NCI-H2196 (cell line): Measurements from ENCODE around the gene ADRB2.

ENCODE experiments used
- DNase-seq: peaks from one replicate; lab custom pipeline; 2025; ENCODE audit not compliant: unreplicated experiment; lab: John Stamatoyannopoulos, UW

The ADRB2 gene

DNA sequence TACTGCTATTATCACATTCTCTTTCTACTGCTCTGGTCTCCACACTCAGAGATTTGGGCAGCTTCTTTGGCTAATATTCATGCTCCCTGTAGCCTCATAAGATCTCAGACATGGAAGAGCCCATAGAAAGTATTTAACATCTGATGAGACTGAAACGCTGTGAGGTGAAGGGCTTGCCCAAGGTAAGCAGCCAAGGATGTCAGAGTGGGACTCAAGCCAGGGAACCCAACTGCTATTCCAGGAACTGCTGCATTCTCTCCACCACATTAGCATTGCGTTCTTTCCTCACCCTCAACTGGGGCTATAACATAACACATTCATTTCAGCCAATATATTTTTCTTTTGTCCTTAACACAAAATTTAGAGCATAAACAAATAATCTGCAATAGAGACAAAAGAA lies 3.8 kb downstream of the ADRB2 start:
- DNase-seq, result no peak

- DNase-seq, result no peak
These were observed 5.5 kb downstream of the ADRB2 start for GRCh38 chr5:148831590-148832565.

DNA sequence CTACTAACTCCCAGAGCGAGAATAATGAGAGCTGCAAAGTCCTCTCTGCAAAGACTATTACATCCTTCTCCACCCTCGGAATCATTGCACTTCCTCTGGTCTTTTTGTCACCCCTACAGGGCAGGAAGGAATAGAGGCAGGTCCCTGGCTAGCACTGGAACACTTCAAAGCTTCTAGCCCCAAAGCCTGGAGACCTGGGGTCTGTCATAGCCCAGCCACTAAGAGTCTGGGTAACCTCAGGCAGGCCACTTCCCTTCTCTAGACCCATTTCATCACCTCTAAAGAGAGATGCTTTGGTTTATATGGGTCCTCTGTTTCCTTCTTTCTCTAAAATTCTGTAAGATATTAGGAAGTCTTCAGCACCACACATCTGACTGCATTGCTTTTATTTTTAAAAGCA lies 6.7 kb downstream of the ADRB2 start:
- DNase-seq, result no peak

DNA sequence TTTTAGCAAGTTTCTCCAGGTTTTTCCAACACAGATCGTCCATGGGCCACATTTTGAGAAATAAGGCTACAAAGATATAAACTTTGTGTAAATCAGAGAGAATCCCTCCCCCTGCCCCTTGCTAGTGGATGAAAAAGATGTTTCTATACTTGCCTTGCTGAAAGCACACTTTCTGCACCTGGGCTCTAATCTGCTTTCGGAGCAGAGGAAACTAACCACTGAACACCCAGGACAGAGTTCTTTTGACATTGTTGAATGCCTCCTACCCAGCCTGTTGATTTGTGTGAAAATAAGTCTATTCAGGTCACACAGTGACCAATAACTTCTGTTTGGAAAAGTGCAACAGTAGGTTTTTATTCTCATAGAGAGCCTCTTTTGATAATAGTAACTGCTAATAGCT lies 7.5 kb downstream of the ADRB2 start:
- DNase-seq, result no peak

DNA sequence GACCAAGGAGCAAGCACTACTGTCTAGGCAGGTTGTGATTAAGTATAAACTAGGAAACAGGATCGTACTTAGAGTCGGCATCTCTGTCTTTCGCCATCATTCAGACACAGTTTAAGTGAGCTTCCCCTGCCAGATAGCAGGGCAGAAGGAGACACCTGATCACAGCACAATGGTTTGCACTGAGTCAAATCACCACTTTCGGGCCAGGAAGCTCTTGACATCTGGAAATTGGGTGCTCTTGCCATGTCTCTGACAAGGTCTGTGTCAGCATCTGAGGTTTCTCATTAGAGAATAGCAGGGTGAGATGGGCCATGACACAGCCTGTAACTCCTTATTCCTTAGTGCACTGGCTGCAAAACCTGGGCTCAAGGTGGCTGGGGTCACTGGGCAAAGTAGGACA lies 8.3 kb downstream of the ADRB2 start:
- no peak for DNase-seq

GRCh38 chr5:148836272-148837250 lies 10.2 kb downstream of the ADRB2 start:
- no peak for DNase-seq

DNA sequence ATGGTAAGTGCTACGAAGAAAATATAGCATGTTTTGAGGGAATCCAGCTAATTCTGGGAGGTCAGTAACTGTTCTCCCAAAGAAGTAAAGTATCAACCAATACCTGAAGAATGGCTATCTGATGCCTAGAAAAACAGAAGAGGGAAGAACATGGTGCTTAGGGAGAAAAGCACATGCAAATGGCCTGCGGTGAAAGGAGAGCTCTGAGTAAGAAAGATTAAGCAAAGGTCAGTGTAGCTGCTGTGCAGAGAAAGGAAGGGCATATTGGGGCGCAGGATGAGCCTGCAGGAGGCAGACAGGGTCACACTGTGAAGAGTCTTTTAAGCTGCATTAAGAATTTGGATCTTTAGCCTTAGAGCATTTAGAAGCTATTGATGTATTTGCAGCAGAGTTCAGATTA lies 11.0 kb downstream of the ADRB2 start:
- no peak for DNase-seq

DNA sequence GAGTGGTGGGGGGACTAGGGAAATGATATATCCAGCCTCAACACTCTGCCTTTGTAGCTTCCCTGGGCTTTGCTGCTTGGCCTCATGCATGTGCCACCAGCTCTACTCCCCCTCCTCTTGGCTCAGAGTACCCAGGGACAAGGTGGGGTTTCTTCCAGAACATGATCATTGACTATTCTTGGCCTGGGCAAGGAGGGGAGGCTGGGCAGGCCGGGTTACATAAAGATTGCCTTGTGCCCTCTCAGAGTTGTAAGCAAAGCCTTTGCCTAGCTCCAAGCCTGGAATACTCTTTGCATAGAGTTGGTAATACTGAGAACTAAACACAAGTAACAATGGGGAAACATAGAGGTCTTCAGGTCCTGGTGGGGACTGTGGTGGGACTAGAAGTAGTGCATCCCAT lies 11.9 kb downstream of the ADRB2 start:
- no peak for DNase-seq

DNA sequence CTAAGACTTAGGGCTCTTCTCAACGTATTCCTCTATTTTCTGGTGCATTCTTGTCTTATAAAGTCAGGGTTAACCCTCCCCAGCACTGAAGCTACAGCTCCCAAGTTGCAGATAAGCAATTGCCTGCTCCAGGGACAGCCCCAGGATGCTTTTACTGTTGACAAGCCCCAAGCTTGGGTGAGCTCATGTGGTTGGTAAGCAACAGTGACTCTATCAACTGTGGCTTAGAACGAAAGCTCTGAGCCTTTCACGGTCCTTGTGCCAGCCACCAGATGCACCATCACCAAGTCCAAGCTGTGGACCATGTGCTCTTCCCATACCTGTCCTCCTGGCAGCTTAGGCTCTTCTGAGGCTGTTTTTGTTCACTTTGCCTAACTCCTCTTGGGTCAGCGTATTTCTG lies 13.5 kb downstream of the ADRB2 start:
- DNase-seq, result no peak

GRCh38 chr5:148840531-148840930 lies 14.1 kb downstream of the ADRB2 start:
- DNase-seq, result no peak

DNA sequence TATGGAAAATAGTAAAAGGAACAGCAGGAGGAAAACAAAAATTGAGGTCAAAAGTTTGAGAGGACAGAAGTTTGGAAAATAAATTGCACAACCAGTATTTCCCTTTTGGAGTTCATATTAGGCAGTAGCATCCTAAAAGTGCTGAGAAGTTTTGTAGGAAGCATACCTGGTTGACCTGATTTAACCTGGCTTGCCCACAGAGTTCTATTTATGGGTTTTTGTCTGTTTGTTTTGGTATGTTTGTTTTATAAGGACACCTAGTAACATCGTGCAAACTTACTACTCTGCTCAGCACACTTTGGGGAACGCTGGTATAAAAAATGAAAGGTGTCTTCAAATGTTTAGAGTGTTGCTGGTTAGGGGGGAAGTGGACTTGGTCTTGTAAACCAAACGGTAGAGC lies 15.1 kb downstream of the ADRB2 start:
- DNase-seq, result no peak

- no peak for DNase-seq
These were observed 15.8 kb downstream of the ADRB2 start for GRCh38 chr5:148842161-148842560.

GRCh38 chr5:148843510-148844318 lies 17.3 kb downstream of the ADRB2 start:
- no peak for DNase-seq

DNA sequence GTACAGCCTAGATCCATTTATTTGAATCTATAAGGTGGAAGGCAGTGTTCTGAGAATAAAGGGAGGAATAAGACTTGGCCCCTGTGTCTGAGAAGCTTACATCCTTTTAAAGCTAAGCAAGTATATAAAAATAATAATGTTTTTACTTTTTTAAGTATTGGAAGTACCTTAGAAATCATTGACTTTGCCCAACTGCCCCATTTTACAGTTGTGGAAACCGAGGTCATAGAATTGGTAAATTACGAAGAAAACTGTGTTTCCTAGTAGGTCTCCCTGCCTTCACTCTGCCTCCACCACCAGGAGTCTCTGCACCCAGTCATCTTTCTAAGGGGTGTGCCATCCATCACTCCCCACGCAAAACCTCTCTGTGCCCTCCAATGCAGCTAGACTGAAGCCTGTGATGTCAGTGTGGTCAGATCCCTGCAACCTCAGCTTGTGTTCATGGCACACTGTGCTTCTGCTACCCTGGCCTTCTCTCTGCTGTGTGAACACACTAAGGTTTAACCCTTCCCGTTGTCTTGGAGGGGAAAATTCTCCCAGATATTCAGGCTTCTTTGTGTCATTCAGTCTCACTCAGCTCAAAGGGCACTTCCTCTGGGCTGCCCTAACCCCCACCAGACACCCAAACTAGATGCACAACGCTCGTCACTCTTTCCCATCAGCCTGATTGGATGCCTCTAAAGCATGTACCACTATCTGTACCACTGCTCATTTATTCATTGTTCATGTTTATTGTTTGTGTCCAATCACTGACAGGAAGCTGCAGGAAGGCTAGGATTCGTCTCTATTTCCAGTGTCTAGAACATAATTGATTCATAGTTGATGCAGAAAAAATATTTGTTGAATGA lies 18.2 kb downstream of the ADRB2 start:
- no peak for DNase-seq

GRCh38 chr5:148846930-148847329 lies 20.5 kb downstream of the ADRB2 start:
- no peak for DNase-seq

GRCh38 chr5:148847456-148847855 lies 21.0 kb downstream of the ADRB2 start:
- DNase-seq, result no peak

DNA sequence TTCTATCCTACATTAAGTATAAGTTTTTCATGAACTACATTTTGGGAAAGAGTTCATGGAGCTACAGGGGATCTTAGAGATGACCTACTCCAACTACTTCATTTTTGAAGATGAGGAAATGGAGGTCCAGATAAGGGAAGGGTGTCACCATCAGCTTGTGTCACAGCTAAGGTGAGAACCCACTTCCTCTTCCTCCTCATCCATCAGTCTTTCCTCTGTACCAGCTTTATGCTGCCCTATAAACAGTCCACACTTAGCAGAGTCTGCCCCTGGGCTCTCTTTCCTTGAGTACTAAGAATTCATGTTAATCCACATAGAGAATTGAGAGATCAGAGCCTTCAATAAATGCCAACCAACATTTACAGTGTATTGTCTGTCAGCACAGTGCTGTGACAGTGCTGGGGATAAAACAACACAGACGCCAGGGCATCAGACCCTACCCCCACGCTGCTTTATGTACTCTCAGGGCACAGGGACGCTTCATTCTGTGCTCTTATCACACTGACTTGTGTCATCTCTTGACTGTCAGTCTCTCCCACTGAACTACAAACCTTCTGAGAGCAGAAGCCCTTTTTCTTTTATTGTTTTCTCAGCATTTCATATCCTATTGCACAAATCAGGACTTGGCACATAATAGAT lies 22.1 kb downstream of the ADRB2 start:
- no peak for DNase-seq

GRCh38 chr5:148849461-148849860 lies 23.1 kb downstream of the ADRB2 start:
- DNase-seq, result no peak

GRCh38 chr5:148850836-148851235 lies 24.4 kb downstream of the ADRB2 start:
- DNase-seq, result no peak

GRCh38 chr5:148853868-148854267 lies 27.5 kb downstream of the ADRB2 start:
- no peak for DNase-seq
